ENCODE measurements around the gene LYRM4. TPM values are rescaled to one million over a fixed set of nuclear protein-coding genes. Genes with fewer than 3 reads are reported as not detected.

Gene LYRM4
- total RNA-seq, 8 experiments from 2014 or later, result 25.8 to 38.4 (median 32.7) TPM

DNA sequence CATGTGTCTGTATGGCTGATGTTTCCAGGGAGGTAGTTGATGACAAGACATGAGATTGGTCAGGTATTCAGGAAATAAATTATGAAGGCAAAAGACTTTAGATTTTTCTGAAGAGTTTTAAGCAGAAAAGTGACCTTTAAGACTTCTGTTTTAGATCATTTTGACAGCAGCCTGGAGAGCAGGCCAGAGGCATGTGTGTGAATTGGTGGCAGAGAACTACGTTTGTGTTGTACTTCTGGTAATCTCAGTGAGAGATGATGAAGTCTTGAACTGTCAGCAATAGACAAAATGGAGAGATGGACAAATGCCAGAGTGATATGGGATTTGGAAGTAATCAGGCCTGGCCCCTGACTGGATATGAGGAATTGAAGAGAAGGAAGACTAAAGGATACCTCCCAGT is 31.4 kb upstream of the LYRM4 start:
- 13 to 89% (median 78%) methylated on average over 1 of the region's 1 CpG; no CpG with 5 or more reads in 6 of the 10 experiments for WGBS, 10 experiments
- Histone ChIP-seq H3K4me3 (no peak overlapping the region), H3K27ac (no peak overlapping the region), H3K4me1 (replicated peaks in 1 of 2) (peaks cover 4 to 12% of the 10 kb centered on the region in 2 donors)
- ATAC-seq (replicated peaks in 6 of 8), result no peak
- in situ Hi-C loops (cut with MboI; ENCODE audit: low pct_unique_long_range_greater_than_20kb in 2 of 9, low sequenced_read_pairs in 9 of 9, unreplicated experiment in 9 of 9), result no loop called here

DNA sequence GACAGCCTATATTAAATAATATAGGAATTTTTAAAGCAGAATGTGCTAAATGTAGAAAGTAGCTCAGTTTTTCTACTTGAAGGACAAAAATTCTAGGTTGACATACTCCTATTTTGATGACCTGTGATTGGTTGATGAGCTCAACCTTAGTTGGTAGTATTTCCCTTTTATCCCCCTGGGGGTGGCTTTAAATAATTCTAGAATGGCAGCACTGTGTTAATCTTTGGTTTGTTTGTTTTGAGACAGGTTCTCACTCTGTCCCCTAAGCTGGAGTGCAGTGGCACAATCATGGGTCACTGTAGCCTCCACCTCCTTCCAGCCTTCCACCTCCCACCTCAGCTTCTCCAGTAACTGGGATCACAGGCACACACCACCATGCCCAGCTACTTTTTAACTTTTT is 29.8 kb upstream of the LYRM4 start:
- Histone ChIP-seq H3K4me3 (no peak overlapping the region), H3K4me1 (replicated peaks in 1 of 2) (peaks cover 4 to 12% of the 10 kb centered on the region in 2 donors), H3K27ac (no peak overlapping the region)
- no peak for ATAC-seq (replicated peaks in 6 of 8)
- in situ Hi-C loops (cut with MboI; ENCODE audit: low pct_unique_long_range_greater_than_20kb in 2 of 9, low sequenced_read_pairs in 9 of 9, unreplicated experiment in 9 of 9), result no loop called here

GRCh38 chr6:5290097-5290496 is 29.3 kb upstream of the LYRM4 start:
- Histone ChIP-seq H3K4me1 (replicated peaks in 1 of 2) (peaks cover 4 to 12% of the 10 kb centered on the region in 2 donors), H3K4me3 (no peak overlapping the region), H3K27ac (no peak overlapping the region)
- no peak for ATAC-seq (replicated peaks in 6 of 8)
- in situ Hi-C loops (cut with MboI; ENCODE audit: low pct_unique_long_range_greater_than_20kb in 2 of 9, low sequenced_read_pairs in 9 of 9, unreplicated experiment in 9 of 9), result no loop called here
- WGBS, 10 experiments, result 67 to 100% (median 100%) methylated on average over 1 of the region's 1 CpG; no CpG with 5 or more reads in 1 of the 10 experiments

- peaks cover 2 to 7% of the 10 kb centered on the region in 2 donors for H3K4me1 ChIP-seq (replicated peaks in 1 of 2)
- peak in 7 of 8 experiments; percentile 67 to 83 (median 71) for ATAC-seq (replicated peaks in 6 of 8)
- H3K4me3 ChIP-seq, result no peak overlapping the region
- in situ Hi-C loops (cut with MboI; ENCODE audit: low pct_unique_long_range_greater_than_20kb in 2 of 9, low sequenced_read_pairs in 9 of 9, unreplicated experiment in 9 of 9), result no loop called here
- H3K27ac ChIP-seq, result no peak overlapping the region
- WGBS, 10 experiments, result 10 to 80% (median 40%) methylated on average over 2 of the region's 2 CpGs; no CpG with 5 or more reads in 5 of the 10 experiments
These were observed 27.2 kb upstream of the LYRM4 start for GRCh38 chr6:5287966-5288297.

DNA sequence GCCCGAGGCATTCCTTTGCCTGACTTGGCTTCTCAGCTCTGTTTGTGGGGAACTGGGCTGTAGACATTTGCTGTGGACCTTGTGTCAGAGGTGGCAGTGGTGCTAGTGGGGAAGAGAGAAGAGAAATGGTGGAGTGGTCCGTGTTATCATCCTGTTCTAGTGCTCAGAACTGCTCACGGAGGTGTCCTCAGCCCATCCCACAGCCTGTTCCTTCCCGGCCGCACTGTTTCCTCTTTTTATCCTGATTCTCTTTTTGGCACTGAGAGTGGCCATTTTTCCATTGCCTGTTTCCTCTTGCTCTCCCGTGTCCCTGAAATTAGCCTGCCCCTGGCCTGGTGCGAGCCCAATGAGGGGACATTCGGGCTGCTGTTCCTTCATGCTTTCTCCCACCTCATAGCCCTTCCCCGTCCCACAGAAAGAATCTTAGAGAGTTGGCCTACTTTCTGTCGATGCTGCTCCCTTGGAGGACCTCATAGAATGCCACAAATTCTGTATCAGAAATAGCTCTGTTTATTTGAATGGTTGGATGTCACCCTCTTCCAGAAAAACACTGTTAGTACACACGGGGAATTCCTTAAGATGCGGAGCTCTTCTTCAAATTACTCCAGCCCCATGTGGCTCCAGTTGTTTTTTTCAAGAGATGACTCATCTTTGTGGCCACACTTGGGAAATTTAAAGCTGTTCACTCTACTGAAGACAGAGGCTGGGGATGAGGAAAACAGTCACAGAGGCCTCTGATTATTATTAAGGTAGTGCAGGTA is 26.6 kb upstream of the LYRM4 start:
- in situ Hi-C loops (cut with MboI; ENCODE audit: low pct_unique_long_range_greater_than_20kb in 2 of 9, low sequenced_read_pairs in 9 of 9, unreplicated experiment in 9 of 9), result no loop called here
- Histone ChIP-seq H3K27ac (peak overlapping the region in 1 of 2 donors; percentile 26), H3K4me1 (replicated peaks in 1 of 2) (peaks cover 0 to 7% of the 10 kb centered on the region in 2 donors), H3K4me3 (no peak overlapping the region)
- WGBS, 10 experiments, result 20 to 100% (median 81%) methylated on average over 1 to 11 of the region's 12 CpGs; no CpG with 5 or more reads in 1 of the 10 experiments
- peak; percentile 35 to 96 (median 93) for ATAC-seq (replicated peaks in 6 of 8)

DNA sequence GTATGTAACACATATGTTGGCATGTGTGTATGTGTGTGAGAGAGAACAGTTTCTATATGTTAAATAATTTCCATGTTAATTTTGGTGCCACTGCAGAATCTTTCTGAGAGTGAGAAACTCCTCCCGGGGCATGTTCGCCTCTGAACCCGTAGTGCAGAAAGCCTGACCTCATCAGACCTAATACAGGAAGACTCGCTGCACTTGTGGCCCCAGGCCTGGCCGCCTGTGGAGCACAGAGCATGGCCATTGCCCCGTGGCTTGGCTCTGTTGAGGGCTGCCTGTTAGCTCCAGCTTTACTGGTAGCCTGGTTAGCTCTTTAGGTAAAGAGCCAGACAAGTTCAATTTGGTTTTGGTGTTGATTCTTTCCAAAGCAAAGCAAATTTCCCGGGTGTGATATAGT is 26.0 kb upstream of the LYRM4 start:
- Histone ChIP-seq H3K4me1 (replicated peaks in 1 of 2) (peaks cover 0 to 7% of the 10 kb centered on the region in 2 donors), H3K27ac (no peak overlapping the region), H3K4me3 (no peak overlapping the region)
- in situ Hi-C loops (cut with MboI; ENCODE audit: low pct_unique_long_range_greater_than_20kb in 2 of 9, low sequenced_read_pairs in 9 of 9, unreplicated experiment in 9 of 9), result no loop called here
- WGBS, 10 experiments, result 20 to 100% (median 96%) methylated on average over 1 to 4 of the region's 7 CpGs; no CpG with 5 or more reads in 2 of the 10 experiments
- peak in 1 of 8 experiments; percentile 22 for ATAC-seq (replicated peaks in 6 of 8)

DNA sequence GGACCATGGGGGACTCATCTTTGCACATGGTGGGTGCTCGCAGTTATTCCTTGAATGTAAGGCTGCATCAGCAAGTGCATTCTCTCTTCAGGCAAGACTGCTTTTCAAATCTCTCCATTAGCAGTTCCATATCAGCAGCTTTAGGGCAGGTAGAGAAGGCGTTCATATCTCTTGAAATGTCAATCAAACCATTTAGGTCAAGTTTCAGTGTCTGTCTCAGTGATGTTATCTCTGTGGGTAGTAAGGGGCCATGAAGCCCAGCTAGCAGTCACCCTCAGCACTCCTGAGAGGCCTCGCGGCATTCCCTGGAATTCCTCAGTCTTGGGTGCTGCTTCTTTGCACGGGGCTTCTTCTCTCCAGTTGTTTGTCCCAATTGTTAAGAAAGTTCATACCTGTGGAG is 24.8 kb upstream of the LYRM4 start:
- in situ Hi-C loops (cut with MboI; ENCODE audit: low pct_unique_long_range_greater_than_20kb in 2 of 9, low sequenced_read_pairs in 9 of 9, unreplicated experiment in 9 of 9), result no loop called here
- ATAC-seq (replicated peaks in 6 of 8), result no peak
- Histone ChIP-seq H3K27ac (no peak overlapping the region), H3K4me3 (no peak overlapping the region), H3K4me1 (replicated peaks in 1 of 2) (peaks cover 0 to 7% of the 10 kb centered on the region in 2 donors)
- WGBS, 10 experiments, result 80 to 100% (median 100%) methylated on average over 1 to 5 of the region's 5 CpGs; no CpG with 5 or more reads in 1 of the 10 experiments

- no peak for ATAC-seq (replicated peaks in 6 of 8)
- no peak overlapping the region for H3K27ac ChIP-seq
- in situ Hi-C loops (cut with MboI; ENCODE audit: low pct_unique_long_range_greater_than_20kb in 2 of 9, low sequenced_read_pairs in 9 of 9, unreplicated experiment in 9 of 9), result no loop called here
- peaks cover 0 to 7% of the 10 kb centered on the region in 2 donors for H3K4me1 ChIP-seq (replicated peaks in 1 of 2)
- 80 to 100% (median 95%) methylated on average over 1 to 5 of the region's 6 CpGs for WGBS, 10 experiments
- no peak overlapping the region for H3K4me3 ChIP-seq
These were observed 24.3 kb upstream of the LYRM4 start for GRCh38 chr6:5285081-5285480.

DNA sequence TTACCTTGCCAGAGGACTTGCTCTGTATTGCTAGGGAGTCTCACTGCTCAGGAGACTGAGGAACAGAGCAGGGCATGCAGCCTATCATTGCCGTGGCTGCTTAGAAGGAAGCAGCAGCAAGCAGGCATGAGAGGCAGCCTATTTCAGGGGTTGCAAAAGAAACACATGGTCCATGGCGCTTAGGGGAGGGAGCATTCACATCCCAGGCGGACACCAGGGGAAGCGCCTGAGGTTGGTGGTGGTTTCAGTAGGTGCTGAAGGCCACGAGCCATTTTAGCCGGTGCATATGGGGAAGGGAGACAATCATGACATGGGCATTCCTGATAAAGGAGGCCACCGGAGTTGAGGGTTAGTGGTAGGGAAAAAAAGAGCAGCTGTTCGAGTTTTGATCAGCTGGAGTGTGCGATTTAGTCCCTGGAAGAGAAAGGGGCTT is 21.5 kb upstream of the LYRM4 start:
- H3K4me3 ChIP-seq, result no peak overlapping the region
- H3K27ac ChIP-seq, result no peak overlapping the region
- WGBS, 10 experiments, result 75 to 100% (median 86%) methylated on average over 1 to 9 of the region's 9 CpGs; no CpG with 5 or more reads in 2 of the 10 experiments
- ATAC-seq (replicated peaks in 6 of 8), result no peak
- peaks cover 5 to 7% of the 10 kb centered on the region in 2 donors for H3K4me1 ChIP-seq (replicated peaks in 1 of 2)
- in situ Hi-C loops (cut with MboI; ENCODE audit: low pct_unique_long_range_greater_than_20kb in 2 of 9, low sequenced_read_pairs in 9 of 9, unreplicated experiment in 9 of 9), result no loop called here

GRCh38 chr6:5280920-5281319 is 20.2 kb upstream of the LYRM4 start:
- no peak for ATAC-seq (replicated peaks in 6 of 8)

DNA sequence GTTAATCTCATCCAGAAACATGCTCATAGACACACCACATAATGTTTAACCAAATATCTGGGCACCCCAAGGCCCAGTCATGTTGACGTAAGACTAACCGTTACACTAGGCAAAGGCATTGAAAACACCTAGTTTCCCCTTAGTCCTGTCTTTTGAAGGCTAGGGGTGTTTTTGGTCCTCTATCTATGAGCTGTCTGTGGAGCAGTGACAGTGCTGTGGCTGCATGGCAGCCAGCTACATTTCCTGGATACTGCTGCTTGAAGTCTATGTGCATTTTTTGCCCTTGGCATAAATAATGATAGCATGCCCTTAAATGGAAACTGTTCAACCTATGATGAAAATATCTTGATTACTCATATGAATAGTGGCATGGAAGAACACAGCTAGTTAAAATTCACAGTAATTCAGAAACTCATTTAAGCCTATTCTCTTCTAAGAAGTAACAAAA is 19.2 kb upstream of the LYRM4 start:
- WGBS, 10 experiments, result 80 to 100% (median 96%) methylated on average over 1 to 2 of the region's 2 CpGs; no CpG with 5 or more reads in 2 of the 10 experiments
- Histone ChIP-seq H3K27ac (no peak overlapping the region), H3K4me1 (replicated peaks in 1 of 2) (peaks cover 7 to 11% of the 10 kb centered on the region in 2 donors), H3K4me3 (no peak overlapping the region)
- in situ Hi-C loops (cut with MboI; ENCODE audit: low pct_unique_long_range_greater_than_20kb in 2 of 9, low sequenced_read_pairs in 9 of 9, unreplicated experiment in 9 of 9), result no loop called here
- ATAC-seq (replicated peaks in 6 of 8), result peak in 3 of 8 experiments; percentile 98

More at GRCh38 chr6:5280920-5281319, 20.2 kb upstream of the LYRM4 start:
- WGBS, 10 experiments, result 60 to 100% (median 89%) methylated on average over 1 to 2 of the region's 2 CpGs; no CpG with 5 or more reads in 2 of the 10 experiments
- H3K4me1 ChIP-seq (replicated peaks in 1 of 2), result peaks cover 7 to 11% of the 10 kb centered on the region in 2 donors
- in situ Hi-C loops (cut with MboI; ENCODE audit: low pct_unique_long_range_greater_than_20kb in 2 of 9, low sequenced_read_pairs in 9 of 9, unreplicated experiment in 9 of 9), result no loop called here
- no peak overlapping the region for H3K27ac ChIP-seq
- no peak overlapping the region for H3K4me3 ChIP-seq

DNA sequence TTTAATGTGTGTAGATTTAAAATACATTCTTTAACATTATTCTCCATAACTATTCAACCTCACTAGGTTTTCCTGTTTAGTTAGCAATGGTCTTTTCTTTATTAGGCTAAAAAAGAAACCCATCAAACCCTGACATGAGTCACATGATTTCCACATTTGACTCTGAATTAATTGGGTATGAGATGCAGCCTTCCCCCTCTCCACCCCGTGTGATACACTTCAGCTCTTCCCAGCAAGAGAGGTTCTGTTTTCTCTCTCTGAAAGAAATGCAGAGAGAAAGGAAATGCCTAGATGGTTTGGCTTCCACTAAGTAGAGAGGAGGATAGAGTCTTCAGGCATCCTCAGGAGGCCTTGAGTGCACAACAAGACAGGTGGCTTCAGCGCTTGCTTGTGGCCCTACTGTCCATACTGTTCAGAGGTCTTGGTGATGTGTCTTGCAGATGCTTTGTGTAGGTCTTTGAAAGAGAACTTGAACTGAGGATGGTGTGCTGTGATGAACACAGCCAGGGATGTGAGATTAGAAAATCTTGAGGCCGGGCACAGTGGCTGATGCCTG is 17.9 kb upstream of the LYRM4 start:
- Histone ChIP-seq H3K27ac (no peak overlapping the region), H3K4me3 (no peak overlapping the region), H3K4me1 (replicated peaks in 1 of 2) (peaks cover 7 to 11% of the 10 kb centered on the region in 2 donors)
- peak in 2 of 8 experiments; percentile 41 to 42 for ATAC-seq (replicated peaks in 6 of 8)
- WGBS, 10 experiments, result 33 to 82% (median 67%) methylated on average over 1 to 3 of the region's 3 CpGs; no CpG with 5 or more reads in 3 of the 10 experiments
- in situ Hi-C loops (cut with MboI; ENCODE audit: low pct_unique_long_range_greater_than_20kb in 2 of 9, low sequenced_read_pairs in 9 of 9, unreplicated experiment in 9 of 9), result no loop called here

DNA sequence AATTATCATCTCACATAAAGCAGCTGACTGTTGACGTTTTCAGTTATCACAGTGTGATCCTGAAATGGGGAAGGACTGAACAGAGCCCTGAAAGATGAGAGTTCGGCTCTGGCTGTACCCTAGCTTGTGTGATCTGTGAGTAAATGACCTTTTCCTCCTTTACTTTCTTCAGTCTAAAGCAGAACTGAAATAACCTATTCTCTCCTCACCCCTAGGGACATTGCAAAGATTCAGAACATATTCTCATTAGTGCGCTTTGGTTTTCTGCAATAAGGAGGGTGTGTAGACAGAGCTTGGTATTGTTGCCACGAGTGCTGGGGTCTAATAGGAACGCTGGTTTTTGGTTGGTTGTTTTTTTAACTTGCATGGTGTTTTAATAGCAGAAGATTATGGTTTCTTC is 17.3 kb upstream of the LYRM4 start:
- peaks cover 7 to 11% of the 10 kb centered on the region in 2 donors for H3K4me1 ChIP-seq (replicated peaks in 1 of 2)
- 50 to 93% (median 86%) methylated on average over 1 to 5 of the region's 5 CpGs; no CpG with 5 or more reads in 1 of the 10 experiments for WGBS, 10 experiments
- in situ Hi-C loops (cut with MboI; ENCODE audit: low pct_unique_long_range_greater_than_20kb in 2 of 9, low sequenced_read_pairs in 9 of 9, unreplicated experiment in 9 of 9), result no loop called here
- no peak overlapping the region for H3K27ac ChIP-seq
- no peak overlapping the region for H3K4me3 ChIP-seq
- ATAC-seq (replicated peaks in 6 of 8), result no peak
